ENCODE measurements around the gene XYLT1. TPM values are rescaled to one million over a fixed set of nuclear protein-coding genes. Genes with fewer than 3 reads are reported as not detected.
A peak's percentile ranks its signal among the peaks of the same experiment; 100 is the strongest.

Gene XYLT1
- total RNA-seq, 1 donor from 2014 or later = 0.23 TPM

- TF ChIP-seq, protein P1, sequence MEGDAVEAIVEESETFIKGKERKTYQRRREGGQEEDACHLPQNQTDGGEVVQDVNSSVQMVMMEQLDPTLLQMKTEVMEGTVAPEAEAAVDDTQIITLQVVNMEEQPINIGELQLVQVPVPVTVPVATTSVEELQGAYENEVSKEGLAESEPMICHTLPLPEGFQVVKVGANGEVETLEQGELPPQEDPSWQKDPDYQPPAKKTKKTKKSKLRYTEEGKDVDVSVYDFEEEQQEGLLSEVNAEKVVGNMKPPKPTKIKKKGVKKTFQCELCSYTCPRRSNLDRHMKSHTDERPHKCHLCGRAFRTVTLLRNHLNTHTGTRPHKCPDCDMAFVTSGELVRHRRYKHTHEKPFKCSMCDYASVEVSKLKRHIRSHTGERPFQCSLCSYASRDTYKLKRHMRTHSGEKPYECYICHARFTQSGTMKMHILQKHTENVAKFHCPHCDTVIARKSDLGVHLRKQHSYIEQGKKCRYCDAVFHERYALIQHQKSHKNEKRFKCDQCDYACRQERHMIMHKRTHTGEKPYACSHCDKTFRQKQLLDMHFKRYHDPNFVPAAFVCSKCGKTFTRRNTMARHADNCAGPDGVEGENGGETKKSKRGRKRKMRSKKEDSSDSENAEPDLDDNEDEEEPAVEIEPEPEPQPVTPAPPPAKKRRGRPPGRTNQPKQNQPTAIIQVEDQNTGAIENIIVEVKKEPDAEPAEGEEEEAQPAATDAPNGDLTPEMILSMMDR (conservative IDR thresholded peaks at IDR 0.05; ENCODE audit: low read depth, low read length) = peak; percentile 46
- H3K4me3 ChIP-seq (ENCODE audit: low read depth, low read length) = no peak overlapping the region
- no peak for DNase-seq (ENCODE audit: low read depth)
Observed at GRCh38 chr16:17467923-17468540, 2.7 kb downstream of the XYLT1 start.

GRCh38 chr16:17466876-17467275 is 3.9 kb downstream of the XYLT1 start:
- DNase-seq (ENCODE audit: low read depth) = no peak
- H3K4me3 ChIP-seq (ENCODE audit: low read depth, low read length) = no peak overlapping the region
- TF ChIP-seq, protein P1 (conservative IDR thresholded peaks at IDR 0.05; ENCODE audit: low read depth, low read length) = no peak

DNA sequence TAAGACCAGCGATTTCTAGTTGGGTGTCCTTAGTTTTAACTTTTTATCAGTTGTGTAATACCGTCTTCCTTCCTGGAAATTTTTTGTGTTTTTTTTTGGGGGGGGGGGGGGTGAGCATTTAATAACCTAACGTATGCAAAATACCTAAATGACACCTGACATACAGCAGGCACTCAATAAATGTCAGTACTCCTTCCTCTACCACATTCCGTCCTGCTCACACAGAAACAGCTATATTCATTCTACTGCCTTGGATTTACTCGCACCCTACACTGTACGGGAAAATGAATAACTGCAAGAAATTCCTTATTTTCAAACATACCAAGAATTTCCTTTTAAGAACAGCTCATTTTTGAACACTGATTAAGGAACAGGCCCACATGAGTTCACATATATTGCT is 5.3 kb downstream of the XYLT1 start:
- TF ChIP-seq, protein P1 (conservative IDR thresholded peaks at IDR 0.05; ENCODE audit: low read depth, low read length) = no peak
- H3K4me3 ChIP-seq (ENCODE audit: low read depth, low read length) = no peak overlapping the region
- DNase-seq (ENCODE audit: low read depth) = no peak

- H3K4me3 ChIP-seq (ENCODE audit: low read depth, low read length) = no peak overlapping the region
- TF ChIP-seq, protein P1 (conservative IDR thresholded peaks at IDR 0.05; ENCODE audit: low read depth, low read length) = no peak
- no peak for DNase-seq (ENCODE audit: low read depth)
Observed at GRCh38 chr16:17463335-17463734, 7.4 kb downstream of the XYLT1 start.

- TF ChIP-seq, protein P1 (conservative IDR thresholded peaks at IDR 0.05; ENCODE audit: low read depth, low read length) = no peak
- no peak overlapping the region for H3K4me3 ChIP-seq (ENCODE audit: low read depth, low read length)
- DNase-seq (ENCODE audit: low read depth) = no peak
Observed at GRCh38 chr16:17461951-17462729, 8.6 kb downstream of the XYLT1 start.

GRCh38 chr16:17460890-17461289 is 9.9 kb downstream of the XYLT1 start:
- DNase-seq (ENCODE audit: low read depth) = no peak
- H3K4me3 ChIP-seq (ENCODE audit: low read depth, low read length) = no peak overlapping the region
- TF ChIP-seq, protein P1 (conservative IDR thresholded peaks at IDR 0.05; ENCODE audit: low read depth, low read length) = no peak
